Suppressor macrophage treated with lipopolysaccharide for 1 hour (primary cell): ENCODE data around the gene SRD5A1.
A peak's percentile ranks its signal among the peaks of the same experiment; 100 is the strongest.

ENCODE experiments used
- DNase-seq, 3 donors: peaks; one replicate each; pipeline ENCODE4 v3.0.0-alpha.2; 2020 to 2022

Gene SRD5A1

GRCh38 chr5:6632888-6633468, at the start of gene SRD5A1, which contains the start of gene NSUN2:
Gene SRD5A1 (plus strand): TSS chr5:6633440. CDS start chr5:6633577, 137 bp downstream.
Gene NSUN2 (minus strand): TSS chr5:6633044. CDS start chr5:6632979, 65 bp downstream.
- DNase-seq, result peak; percentile 96 to 99 (median 98)

- DNase-seq, result no peak
These were observed 49.1 kb upstream of the SRD5A1 start for GRCh38 chr5:6584101-6584645.

- no peak for DNase-seq
These were observed 48.5 kb upstream of the SRD5A1 start for GRCh38 chr5:6584727-6585126.

- DNase-seq, result peak in 1 of 3 donors; percentile 9
These were observed 48.1 kb upstream of the SRD5A1 start for GRCh38 chr5:6585168-6585567.

- no peak for DNase-seq
These were observed 47.1 kb upstream of the SRD5A1 start for GRCh38 chr5:6585939-6586646.

GRCh38 chr5:6586647-6587042, 46.6 kb upstream of the SRD5A1 start:
- no peak for DNase-seq

GRCh38 chr5:6587171-6587570, 46.1 kb upstream of the SRD5A1 start:
- no peak for DNase-seq

- DNase-seq, result no peak
These were observed 42.7 kb upstream of the SRD5A1 start for GRCh38 chr5:6590581-6590980.

GRCh38 chr5:6591671-6592288, 41.5 kb upstream of the SRD5A1 start:
- DNase-seq, result peak in 1 of 3 donors; percentile 4

- peak; percentile 75 to 77 (median 75) for DNase-seq
These were observed 40.6 kb upstream of the SRD5A1 start for GRCh38 chr5:6592601-6593000.

GRCh38 chr5:6593148-6594016, 39.9 kb upstream of the SRD5A1 start:
- no peak for DNase-seq

- DNase-seq, result no peak
These were observed 39.2 kb upstream of the SRD5A1 start for GRCh38 chr5:6594066-6594465.

- DNase-seq, result no peak
These were observed 37.8 kb upstream of the SRD5A1 start for GRCh38 chr5:6595405-6595804.

GRCh38 chr5:6596388-6596787, 36.9 kb upstream of the SRD5A1 start:
- DNase-seq, result no peak

GRCh38 chr5:6597557-6597956, 35.7 kb upstream of the SRD5A1 start:
- DNase-seq, result no peak

- DNase-seq, result no peak
These were observed 34.8 kb upstream of the SRD5A1 start for GRCh38 chr5:6598351-6598900.

GRCh38 chr5:6599739-6600138, 33.5 kb upstream of the SRD5A1 start:
- no peak for DNase-seq

- DNase-seq, result no peak
These were observed 32.0 kb upstream of the SRD5A1 start for GRCh38 chr5:6601271-6601670.

- DNase-seq, result no peak
These were observed 31.4 kb upstream of the SRD5A1 start for GRCh38 chr5:6601816-6602215.

GRCh38 chr5:6602441-6602840, 30.8 kb upstream of the SRD5A1 start:
- no peak for DNase-seq

GRCh38 chr5:6603643-6604042, 29.6 kb upstream of the SRD5A1 start:
- no peak for DNase-seq

GRCh38 chr5:6604341-6604740, 28.9 kb upstream of the SRD5A1 start:
- DNase-seq, result no peak

- no peak for DNase-seq
These were observed 28.3 kb upstream of the SRD5A1 start for GRCh38 chr5:6604946-6605345.
